Dermis microvascular lymphatic vessel endothelial cell (primary cell): ENCODE measurements around the gene PMEPA1. TPM values are rescaled to one million over a fixed set of nuclear protein-coding genes. Genes with fewer than 3 reads are reported as not detected.

Experiments
- DNase-seq, 2 donors: peaks; one replicate each; pipeline versions ENCODE4 v3.0.0 to v3.0.0-alpha.2; 2010; ENCODE audit warnings: low read depth in 2 of 2
- total RNA-seq: library from RNA; depleted of rRNA; stranded (reverse); fragments of >200 nt; gene quantifications from 2 replicates; pipeline ENCODE4 v1.2.1, GENCODE V29; 2014

PMEPA1 gene
- total RNA-seq, 1 donor from 2014 or later, result 0.51 TPM

DNA sequence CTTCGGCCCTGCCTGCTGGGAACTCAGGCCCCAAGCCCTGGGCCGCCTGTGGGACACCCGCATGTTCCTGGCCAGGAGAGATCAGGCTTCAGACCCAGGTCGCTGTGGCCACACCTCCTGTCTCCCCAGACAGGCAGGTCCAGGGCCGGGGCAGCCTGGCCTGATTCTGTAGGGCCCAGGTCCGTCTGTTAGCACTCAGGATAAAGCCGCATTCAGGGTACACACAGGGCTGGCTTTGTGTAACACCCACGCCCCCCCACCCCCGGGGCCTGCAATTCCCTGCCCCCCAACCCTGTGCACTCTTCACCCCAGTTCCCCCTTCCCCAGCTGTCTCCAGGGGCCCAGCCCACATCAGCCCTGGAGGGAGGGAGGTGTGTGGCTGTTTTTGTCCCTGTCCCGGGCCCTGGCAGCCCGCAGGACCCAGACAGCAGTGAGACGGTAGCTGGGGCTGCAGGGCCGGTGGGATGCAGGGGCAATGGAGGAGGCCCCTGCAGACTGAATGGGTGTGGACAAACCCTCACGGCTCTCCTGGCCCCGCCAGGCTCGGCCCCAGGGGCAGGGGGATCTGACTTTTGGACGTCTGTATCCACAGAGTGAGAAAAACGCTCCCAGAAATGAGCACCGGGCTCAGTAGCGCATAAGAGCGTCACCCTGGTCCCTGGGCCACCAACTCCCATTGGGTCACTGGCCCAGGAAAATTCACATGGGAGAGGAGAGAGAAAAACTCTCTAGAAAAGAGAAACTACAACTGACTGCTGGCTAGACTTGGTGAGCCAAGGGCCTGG is 47.2 kb downstream of the PMEPA1 start:
- DNase-seq, result no peak

DNA sequence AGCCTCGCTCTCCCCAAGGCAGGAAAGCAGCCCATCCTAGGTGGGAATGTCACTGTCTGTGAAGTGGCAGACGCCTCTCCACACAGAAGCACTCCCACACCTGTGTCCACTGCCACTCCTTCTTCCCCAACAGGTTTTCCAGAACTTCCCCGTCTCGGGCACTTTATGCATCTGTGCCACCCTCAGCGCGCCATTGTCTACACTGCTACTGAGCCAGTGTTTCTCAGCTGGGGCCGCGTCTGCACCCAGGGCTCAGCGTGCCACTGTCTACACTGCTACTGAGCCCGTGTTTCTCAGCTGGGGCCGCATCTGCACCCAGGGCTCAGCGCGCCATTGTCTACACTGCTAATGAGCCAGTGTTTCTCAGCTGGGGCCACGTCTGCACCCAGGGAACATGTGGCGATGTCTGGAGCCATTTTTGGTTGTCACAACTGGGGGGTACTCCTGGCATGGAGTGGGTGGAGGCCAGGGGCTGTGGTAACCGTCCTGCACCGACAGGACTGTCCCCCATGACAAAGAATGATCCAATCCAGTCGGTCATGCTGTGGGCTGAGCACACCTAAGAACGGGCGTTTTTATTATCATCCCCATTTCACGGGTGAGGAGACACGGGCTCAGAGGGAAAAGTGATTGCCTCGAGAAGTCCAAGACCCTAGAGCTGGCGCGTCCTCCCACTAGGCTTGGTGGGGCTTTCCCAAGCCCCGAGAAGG is 47.9 kb downstream of the PMEPA1 start:
- DNase-seq, result no peak

DNA sequence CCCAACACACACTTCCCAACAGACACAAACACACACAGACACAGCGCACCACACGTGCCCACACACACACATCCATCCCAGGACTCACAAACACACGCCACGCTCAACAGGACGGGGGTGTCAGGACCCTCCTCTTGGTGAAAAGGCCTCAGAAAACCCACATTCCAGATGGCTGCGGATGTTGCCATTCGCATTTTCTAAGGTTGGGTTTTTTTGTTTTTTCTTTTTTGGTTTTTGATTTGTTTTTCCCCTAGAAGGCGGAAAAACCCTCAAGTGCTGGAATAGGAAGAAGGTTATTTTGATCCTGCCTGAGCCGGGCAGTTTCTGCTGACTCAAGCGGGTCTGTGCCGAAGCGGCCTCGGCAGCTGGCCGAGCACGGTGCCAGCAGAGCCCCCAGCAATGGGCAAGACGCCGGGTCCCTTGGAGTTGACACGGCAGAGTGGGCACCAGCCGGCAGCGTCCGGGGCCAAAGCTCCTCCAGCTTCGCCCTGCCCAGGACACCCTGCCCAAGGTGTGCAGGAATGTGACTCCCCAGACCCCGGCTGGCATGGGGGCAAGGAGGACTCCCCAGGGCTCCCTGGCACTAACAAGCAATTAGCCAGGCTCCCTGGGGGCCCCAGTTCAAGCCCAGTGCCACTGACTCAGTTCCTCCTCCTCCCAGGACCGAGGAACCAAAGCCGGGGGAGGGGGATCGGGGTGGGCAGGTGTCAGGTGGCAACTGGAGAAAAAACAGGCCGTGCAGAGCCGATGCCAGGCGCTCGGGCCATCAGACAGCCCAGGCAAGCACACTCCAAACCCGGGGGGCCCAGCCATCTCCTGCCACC is 48.7 kb downstream of the PMEPA1 start:
- DNase-seq, result no peak

DNA sequence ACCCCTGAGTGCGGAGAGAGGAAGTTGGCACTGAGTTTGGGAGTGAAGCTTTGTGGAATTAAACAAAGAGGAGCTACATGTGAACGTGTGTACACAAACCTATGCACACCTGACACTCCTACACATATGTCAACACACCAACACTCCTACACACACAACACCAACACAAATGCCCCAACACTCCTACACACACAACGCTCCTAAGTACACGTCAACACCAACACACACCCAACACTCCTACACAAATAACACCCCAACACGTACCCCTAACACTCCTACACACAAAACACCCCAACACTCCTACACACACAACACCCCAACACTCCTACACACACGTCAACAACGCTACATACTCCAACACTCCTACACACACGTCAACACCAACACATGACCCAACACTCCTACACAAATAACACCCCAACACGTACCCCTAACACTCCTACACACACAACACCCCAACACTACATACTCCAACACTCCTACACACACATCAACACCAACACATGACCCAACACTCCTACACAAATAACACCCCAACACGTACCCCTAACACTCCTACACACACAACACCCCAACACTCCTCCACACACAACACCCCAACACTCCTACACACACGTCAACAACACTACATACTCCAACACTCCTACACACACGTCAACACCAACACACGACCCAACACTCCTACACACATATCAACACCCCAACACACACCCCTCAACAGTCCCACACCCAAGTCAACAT is 49.5 kb downstream of the PMEPA1 start:
- no peak for DNase-seq

DNA sequence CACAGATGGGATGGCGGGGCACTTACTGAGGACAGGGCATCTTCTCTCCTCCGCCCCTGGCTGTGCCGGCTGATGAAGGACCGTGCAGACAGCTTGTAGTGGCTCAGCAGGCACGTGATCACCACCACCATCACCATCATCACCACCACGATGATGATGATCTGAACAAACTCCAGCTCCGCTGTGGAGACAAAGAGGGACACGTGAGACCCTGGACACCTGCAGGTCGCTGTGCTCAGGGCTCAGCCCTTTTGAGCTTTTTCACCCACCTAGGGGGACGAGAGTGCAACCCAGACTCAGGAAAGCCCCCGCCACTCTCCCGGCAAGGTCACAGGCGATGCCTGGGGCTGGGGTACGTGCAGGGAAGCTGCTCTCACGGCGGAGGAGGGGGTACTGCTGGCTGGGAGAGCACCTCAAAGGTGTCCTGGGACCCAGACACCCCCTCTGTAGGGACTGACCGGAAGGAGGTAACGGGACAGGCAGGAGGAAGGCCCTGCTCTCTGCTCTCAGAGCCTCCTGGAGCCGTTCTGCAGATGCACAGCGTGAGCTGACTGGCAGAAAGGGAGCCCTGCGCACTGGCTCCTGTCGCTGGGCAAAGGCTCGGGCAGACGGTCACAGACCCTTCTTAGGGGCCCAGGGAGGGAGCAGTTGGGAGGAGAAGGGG is 50.2 kb downstream of the PMEPA1 start:
- no peak for DNase-seq

DNA sequence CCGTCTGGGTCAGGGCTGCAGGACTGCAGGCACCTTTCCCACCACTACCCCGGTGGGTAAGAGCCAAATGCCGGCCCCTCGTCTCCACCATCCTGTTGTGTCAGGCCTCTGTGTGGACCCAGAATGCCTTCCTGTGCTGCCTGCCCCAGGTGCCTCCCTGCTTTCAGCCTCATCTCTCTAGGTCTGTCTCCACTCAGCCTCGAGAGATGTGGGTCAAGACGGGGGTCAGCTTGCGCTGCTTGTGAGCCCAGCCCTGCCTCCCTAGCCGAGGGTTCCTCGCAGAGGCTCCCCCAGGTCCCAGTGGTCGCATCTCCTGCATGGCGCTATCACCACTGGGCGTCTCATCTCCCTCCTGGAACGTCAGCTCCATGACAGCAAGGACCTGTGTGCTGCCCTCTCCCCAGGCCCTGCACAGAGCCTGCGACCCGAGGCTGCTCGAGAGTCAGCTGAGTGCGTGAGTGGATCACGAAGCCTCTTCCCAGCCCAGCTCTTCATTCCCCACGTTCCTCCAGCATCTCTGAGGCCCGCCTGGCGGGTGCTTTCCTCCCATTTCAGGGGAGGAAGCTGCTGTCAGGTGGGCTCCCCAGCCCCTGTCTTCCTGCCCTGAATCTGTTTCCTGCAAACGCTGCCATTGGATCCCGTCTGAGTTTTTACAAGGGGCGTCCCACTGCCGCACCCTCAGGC is 50.8 kb downstream of the PMEPA1 start:
- no peak for DNase-seq

DNA sequence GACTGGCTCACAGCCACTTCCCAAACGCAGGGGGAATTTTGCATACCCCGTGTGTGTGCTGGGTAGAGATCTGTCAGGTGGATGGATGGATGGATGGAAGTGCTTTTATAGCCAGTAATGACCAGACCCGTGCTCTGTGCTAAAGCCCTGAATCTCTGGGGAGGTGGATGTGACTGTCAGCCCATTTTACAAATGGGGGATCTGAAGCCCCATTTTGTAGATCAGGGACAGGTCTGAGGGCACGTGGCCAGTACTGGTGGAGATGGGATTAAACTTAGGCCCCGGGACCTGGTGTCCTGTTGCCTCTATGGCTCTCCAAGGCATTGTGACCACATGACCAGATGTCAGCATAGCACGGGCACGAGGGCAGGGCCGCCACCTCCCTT is 51.4 kb downstream of the PMEPA1 start:
- no peak for DNase-seq

DNA sequence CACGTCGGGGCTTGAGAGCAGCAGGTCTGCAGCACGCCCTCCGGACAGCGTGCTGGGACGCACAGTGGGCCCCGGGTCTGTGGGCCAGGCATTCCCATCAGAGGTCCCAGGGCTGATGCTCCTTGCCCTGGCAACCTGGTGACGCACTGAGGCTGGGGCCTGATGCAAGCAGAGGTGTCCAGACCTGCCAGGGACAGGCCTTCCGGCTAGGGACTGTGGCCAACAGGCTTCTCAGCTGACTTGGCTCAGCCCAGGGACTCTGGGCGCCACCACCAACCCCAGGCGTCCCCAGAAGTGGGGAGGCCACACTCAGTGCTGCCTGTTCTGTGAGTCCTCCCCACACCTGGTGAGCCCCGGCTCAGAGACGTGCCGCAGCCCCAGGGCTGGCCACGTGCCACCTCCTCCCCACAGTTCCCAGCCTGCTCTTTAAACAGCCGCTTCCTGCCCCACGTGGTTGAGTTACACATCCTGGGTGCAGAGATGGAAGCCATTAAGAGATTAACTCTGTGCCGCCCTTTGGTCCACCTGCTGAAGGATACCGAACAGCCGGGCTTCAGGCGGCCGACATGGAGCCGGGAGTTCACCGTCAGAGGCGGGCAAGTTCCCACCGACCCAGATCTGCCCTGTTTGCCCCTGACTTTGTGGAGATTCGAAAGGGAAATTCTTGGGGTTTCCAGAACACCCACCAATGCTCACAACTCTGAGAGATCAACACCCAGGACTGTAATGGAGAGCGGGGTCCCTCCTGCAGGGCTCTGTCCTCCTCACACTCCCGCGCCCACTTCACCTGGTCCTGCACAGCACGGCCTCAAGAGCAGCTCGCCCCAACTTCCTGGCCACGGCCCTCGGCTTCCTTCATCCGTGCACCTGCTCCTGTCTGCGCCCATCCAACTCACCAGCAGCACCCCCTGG is 52.0 kb downstream of the PMEPA1 start:
- DNase-seq, result no peak

DNA sequence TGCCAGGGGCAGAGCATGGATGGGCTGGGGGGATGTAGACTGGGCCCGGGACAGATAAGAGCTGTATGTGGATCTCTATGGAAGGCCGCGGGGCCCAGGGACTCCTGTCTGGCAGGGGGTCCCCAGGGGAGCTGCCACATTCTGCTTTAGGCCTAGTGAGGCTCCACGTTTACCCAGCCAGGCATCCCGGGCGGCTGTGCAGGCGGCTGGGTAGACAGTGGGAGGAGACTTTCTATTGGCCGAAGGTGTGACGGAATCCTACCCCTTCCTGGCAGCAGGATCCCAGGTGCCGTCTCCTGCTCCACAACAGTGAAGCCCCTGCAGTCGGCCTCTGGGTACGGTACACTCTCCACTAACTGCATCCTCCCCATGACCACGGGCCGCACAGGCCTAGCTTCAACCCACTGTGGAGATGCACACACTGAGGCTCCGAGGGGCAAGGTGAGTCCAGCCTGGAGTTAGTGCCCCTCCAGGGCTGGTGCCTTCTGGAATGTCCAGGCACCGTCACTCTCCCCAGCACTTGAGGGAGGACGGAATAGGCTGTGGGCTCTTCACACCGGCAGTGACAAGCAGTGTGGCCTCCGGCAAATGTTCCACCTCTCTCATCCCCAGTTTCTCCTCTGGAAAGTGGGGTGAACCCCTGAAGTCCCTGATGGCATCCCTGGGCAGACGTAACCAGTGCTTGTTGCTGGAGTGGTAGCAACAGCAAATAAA is 52.8 kb downstream of the PMEPA1 start:
- DNase-seq, result no peak

DNA sequence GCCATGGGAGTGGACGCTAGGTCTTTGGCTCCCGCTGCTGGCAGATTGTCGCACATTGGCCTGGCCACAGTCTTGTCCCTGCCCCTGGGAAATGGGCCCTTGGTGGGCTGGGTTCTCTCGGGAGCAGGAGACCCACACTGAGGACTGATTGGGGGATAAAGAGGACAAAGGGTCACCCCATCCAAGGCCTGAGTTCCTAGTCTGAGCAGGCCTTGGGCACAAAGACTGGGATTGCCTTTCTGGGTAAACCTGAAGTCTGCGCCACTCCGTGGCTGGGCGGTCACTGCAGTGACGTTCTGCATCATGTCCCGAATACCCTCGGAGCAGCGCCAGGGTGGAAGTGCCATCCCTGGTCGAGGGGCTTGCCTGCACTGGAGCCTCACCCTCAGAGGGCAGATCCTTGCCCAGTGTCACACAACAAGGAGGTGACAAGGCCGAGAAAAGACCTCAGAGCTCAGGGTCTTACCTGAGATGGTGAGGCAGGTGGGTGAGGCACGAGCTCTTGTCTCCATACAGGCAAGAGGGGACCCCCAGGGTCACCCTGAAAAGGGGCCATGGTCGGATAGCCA is 53.5 kb downstream of the PMEPA1 start:
- DNase-seq, result no peak

DNA sequence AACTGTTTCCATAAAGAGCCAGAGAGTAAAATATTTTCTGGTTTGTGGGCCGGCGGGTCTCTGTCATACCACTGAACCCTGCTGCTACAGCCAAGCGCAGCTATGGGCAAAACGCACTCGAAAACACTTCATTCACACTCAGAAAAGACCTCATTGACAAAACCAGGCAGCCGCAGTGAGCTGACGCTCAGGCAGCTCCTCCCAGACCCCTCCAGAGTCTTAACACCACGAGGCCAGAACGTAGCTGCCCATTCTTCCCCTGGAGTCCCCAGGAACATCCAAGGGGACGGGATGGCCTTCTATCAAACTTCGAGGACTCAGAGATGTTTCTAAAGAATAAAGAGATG is 54.0 kb downstream of the PMEPA1 start:
- DNase-seq, result no peak

DNA sequence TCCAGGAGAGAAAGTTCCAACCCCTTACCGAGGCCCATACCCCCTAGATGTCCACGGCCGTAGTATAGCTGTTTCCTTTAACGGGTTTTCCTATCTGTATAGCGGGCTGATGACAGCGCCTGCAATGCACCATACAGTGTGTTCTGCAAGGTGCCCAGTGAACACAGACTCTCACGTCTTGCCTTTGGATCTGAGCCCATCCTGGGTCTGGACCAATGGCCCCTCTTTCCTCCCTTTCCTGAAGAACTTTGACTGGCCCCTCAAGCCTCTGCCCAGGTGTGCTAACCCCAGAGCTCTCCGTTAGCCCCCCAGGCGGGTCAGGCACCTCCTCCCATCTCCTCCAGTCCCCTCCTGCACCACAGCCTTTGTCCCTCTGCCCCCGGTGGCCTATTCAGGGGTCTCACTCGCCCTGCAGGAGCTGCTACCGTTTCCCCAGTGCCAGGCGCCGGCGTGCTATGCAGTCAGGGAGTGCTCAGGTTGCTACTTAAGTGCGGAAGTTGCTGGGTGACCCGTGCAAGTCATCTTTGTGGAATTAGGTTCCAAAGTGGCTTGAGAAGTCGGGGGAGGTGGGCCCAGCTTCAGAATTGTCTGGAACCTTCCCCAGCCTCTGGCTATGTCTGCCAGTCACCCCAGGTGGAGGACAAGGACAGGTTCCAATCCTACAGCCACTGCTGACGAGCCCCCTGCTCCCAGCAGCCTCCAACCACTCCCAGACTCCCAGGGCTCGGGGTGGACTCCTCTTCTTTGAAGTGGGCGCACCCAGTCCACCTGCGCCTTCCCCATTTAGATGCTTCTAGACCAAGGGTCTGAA is 54.6 kb downstream of the PMEPA1 start:
- DNase-seq, result no peak

DNA sequence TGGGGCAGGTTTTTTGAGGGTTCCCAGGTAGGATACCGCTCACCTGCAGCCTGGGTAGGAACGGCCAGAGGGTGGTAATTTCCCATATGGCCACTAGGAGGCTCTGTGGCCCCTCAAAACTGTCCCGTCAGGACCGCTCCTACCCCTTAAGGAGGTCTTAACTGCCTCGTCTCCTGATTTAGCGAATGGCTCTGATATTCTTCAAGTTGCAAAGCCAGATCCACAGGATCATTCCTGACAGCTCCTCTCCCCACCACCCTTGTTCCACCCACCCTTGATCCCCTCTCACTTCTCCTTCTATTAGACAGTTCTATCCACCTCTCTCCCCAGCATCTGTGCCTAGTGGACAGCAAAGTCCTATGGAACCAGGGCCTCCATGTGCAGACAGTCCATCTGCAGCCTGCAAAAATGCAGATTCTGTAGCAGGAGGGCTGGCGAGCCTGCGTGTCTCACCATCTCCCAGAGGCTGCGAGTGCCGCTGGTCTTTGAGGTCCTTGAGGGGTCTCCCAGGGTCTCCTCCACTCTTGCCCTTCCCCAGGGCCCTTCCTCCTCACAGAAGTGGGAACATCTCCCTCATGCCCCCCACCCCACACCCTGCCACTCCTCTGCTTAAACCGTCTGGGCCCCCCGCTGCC is 55.3 kb downstream of the PMEPA1 start:
- DNase-seq, result peak; percentile 10 to 64

DNA sequence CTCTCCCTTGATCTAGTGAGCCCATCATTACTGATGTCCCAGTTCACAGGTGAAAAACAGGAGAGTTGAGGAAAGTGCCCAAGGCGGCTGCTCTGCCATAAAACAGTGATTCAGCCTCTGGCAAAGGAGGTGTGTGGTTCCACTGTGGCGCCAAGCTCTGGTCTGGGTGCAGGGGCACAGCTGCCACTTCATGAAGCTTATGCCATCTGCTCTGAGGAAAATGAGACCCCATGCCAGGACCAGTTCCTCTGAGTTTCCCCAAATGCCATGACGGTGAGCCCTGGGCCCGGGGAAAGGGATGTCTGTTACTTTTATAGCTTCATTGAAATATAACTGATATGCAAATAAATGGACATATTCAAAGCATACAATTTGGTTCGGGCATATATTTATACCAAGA is 55.9 kb downstream of the PMEPA1 start:
- DNase-seq, result no peak

DNA sequence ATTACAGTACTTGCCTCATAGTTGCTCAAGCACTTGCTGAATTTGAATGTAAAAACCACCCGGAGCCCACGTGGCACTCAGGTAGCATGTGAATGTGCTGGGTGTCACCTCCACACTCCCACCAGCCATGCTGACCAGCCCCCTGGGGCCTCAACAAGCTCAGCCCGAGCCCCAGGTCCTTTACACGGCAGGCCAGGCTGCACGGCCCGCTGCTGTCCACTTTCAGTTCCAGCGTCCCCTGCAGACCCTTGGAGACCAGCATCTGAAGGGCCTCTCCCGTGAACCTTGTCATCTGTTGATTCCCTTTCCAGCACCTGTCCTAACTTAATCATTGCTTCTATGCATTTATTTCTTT is 56.3 kb downstream of the PMEPA1 start:
- DNase-seq, result no peak

DNA sequence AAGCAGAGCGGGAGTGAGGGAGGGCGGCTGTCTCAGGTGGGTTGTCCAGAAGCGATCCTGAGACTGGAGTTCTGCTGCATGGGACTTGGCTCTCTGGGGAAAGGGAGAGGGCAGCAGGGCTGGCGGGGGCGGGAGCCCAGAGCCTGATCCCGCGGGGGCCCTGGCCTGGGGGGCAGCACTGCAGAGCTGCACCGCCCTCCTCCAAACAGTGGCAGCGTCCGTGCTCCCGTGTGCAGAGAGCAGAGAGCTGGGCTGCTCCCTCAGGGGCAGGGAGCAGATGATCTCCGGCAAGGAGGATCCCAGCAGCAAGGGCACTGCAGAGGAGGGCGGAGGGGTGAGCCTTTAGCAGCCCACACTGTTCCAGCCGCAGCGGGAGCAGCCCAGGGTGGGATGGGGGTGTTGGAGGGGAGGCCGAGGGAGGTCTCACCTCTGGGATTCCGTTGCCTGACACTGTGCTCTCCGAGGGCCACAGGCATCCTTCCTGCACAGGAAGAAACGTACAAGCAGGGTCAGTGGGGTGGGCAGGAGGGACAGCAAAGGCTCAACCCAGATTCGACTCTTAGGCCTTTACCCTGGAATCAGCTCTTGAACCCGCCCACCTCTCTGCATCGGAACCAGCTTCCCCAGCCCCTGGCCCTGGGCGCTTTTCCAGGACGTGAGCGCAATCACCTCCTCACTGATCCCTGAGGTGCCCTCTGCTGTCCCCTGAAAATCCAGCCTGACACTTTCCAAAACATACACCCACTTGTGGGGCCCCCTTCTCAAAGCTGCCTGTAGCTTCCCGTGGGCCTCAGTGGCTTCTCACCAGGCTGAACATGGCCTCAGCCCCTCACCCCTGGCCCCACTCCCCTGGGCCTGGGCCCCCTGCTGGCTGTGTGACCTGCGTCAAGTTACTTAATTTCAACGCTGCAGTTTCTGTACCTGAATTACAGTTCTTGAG is 56.9 kb downstream of the PMEPA1 start:
- DNase-seq, result no peak
